Fibroblast of gingiva (primary cell): ENCODE data around the gene NPAS3.

Experiments
- DNase-seq: peaks from one replicate; pipeline ENCODE4 v3.0.0-alpha.2; 2011; ENCODE audit warnings: low read depth

The NPAS3 gene

GRCh38 chr14:33560718-33561431, 622.2 kb downstream of the NPAS3 start:
- DNase-seq: no peak

- DNase-seq: no peak
These were observed 623.0 kb downstream of the NPAS3 start for GRCh38 chr14:33561488-33562175.

- DNase-seq: no peak
These were observed 624.7 kb downstream of the NPAS3 start for GRCh38 chr14:33563191-33563900.

- no peak for DNase-seq
These were observed 625.2 kb downstream of the NPAS3 start for GRCh38 chr14:33563901-33564197.

GRCh38 chr14:33564774-33565630, 626.3 kb downstream of the NPAS3 start:
- DNase-seq: no peak

GRCh38 chr14:33566082-33566481, 627.4 kb downstream of the NPAS3 start:
- DNase-seq: no peak

GRCh38 chr14:33567023-33567728, 628.5 kb downstream of the NPAS3 start:
- no peak for DNase-seq

- no peak for DNase-seq
These were observed 629.1 kb downstream of the NPAS3 start for GRCh38 chr14:33567731-33568130.

- DNase-seq: no peak
These were observed 630.4 kb downstream of the NPAS3 start for GRCh38 chr14:33568935-33569579.

- DNase-seq: no peak
These were observed 631.4 kb downstream of the NPAS3 start for GRCh38 chr14:33569821-33570687.

GRCh38 chr14:33570694-33571310, 632.1 kb downstream of the NPAS3 start:
- no peak for DNase-seq

GRCh38 chr14:33573301-33573880, 634.7 kb downstream of the NPAS3 start:
- DNase-seq: no peak

- no peak for DNase-seq
These were observed 637.3 kb downstream of the NPAS3 start for GRCh38 chr14:33576014-33576413.

GRCh38 chr14:33578461-33579216, 640.0 kb downstream of the NPAS3 start:
- no peak for DNase-seq

- no peak for DNase-seq
These were observed 641.6 kb downstream of the NPAS3 start for GRCh38 chr14:33580231-33580749.

GRCh38 chr14:33580841-33581240, 642.2 kb downstream of the NPAS3 start:
- no peak for DNase-seq

- DNase-seq: no peak
These were observed 646.0 kb downstream of the NPAS3 start for GRCh38 chr14:33584697-33585096.

- no peak for DNase-seq
These were observed 648.1 kb downstream of the NPAS3 start for GRCh38 chr14:33586806-33587205.
